8988T (cell line): Measurements from ENCODE around the gene SPPL2A.
"Not testable (repeated sequence)": the region's sequence is repeated elsewhere in the genome, so short reads cannot be mapped to it uniquely, and the experiment has no call there.

Experiments
- DNase-seq: peaks from one replicate; pipeline ENCODE4 v3.0.0; 2011

Gene SPPL2A

DNA sequence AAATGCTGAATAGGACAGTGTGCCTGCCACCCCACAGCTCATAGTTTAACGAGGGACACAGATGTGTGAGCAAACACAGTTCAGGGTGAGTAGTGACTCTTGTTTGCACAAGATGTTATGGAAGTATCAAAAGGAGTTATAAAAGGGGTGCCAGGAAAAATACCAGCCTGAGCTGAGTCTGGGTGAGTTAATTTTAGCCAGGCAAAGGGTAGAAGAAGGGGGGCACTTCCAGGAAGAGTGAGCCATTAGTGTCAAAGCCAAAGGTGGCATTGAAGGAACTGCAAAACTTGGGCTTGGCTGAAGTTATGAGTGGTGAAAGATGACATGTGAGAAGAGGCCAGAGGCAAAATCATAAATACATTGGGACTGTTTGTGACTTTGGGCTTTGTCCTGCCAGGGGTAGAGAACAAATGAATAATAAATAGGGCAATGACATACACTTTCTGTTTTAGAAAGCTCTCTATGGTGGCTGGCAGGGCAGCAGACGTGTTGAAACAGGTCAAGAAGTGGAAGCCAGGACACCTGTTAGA lies 1.9 kb upstream of the SPPL2A start:
- DNase-seq: no peak

DNA sequence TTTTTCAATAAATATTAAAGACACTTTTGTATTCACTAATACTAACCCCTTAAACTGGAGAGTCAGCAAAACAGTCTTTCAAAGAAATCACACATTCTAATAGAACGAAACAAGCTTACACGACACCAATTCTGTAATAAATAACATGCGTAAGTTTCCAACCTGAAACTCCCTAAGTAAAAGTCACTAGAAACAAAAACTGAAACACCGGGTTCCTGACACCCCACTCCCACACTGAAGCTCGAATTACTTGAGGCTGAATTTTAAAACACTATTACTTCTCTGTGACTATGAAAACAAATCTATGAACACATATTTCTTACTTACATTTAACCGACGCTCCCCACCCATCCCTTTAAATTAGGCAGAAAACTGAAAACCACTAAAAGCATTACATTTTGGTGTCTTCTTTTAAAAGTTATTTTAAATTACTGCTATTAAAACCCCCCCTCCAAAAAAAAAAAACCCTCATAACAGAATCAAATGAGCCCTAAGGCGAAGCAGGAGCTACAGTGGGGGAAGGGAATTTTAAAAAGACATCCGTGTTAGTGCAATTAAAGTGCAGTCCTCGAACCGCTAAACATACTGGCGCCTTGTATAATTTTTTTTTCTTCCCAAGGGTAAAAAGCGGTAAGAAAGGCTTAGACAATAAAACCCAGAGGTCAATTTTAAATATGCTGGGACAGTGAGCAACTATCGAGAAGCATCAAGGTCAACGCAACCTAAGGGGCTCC lies 878 bp downstream of the SPPL2A start:
- no peak for DNase-seq

GRCh38 chr15:50758712-50759205 lies 6.7 kb downstream of the SPPL2A start:
- DNase-seq: no peak

DNA sequence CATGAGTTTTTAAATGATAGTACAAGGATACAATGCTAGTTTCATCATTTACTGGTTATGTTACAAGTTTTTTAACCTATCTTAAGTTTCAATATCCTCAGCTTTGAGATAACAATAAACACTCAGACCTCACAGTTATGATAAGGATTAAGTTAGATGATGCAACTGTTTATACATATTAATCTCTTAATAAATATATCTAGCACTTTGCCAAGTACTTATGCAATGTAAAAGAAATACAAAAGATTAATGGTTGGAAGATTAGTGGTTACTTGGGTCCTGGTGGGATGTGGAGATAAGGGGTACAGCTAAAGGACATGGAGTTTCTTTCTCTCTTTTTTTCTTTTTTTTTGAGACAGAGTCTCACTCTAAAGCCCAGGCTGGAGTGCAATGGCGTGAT lies 12.0 kb downstream of the SPPL2A start:
- DNase-seq: no peak

DNA sequence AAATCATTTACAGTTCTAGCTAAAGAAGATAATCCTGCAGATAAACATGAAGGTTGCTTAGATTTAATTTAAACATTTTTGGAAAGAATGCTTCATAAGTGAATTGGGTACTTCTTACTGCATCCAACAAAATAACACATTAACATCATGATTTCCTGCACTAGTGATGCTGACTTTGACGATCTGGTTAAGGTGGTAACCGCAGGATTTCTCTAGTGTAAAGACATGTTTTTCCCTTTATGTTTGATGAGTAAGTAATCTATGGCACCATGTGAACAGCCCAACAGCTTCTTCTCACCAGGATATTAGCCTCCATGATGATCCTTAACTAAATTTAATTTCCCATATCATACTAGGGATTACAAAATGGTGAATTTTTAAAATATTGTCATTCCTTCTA lies 14.1 kb downstream of the SPPL2A start:
- no peak for DNase-seq

GRCh38 chr15:50750227-50750705 lies 15.2 kb downstream of the SPPL2A start:
- no peak for DNase-seq

DNA sequence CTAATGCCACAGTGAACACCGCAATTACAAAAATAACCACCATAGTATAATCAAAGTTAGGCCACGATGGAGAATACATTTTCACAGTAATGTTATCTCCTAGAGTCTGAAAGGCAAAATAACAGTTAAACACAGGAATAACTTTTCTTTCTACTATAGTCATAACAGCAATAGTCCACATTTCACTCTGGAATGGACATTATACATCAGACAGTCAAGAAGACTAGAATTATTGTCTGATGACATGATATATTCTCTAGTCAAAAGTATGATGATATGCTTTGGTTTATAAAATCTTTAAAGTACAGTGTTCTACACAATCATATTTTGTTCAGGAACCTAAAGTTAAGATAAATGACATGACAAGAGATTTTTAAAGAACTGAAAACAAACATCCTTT lies 18.0 kb downstream of the SPPL2A start:
- DNase-seq: no peak

- no peak for DNase-seq
These were observed 20.9 kb downstream of the SPPL2A start for GRCh38 chr15:50744601-50745000.

- no peak for DNase-seq
These were observed 24.6 kb downstream of the SPPL2A start for GRCh38 chr15:50740955-50741354.

GRCh38 chr15:50736823-50737222 lies 28.7 kb downstream of the SPPL2A start:
- no peak for DNase-seq

DNA sequence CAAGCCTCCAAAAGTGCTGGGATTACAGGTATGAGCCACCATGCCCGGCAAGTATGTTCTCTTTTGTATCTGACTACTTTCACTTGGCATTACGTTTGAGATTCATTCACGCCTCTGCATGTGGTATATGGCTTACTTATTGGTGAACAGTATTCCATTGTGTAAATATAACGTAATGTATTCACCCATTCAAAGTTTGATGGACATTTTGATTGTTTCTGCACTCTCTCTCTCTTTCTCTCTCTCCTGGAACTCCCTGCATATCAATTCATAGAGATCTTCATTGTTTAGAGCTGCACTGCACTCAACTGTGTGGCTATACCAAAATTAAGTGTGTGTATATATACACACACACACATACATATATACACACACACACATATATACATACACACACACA lies 30.4 kb downstream of the SPPL2A start:
- DNase-seq: no peak

DNA sequence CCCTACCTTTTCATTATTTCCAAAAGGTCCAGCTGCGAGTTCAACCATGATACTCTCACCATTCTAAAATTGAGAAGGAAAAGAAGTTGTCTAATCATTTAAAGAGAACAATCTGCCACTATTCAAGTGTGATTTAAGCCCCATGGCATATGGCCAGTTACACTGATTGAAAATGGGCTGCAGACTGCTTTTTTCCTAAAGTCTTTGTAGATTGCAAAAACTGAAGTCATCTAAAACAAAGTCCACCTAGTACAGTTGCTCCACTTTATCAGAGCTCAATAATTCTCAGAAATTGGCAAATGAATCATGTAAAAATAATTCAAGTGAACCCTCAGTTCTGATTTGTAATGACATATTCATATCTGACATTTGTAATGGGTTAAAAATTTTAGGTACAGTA lies 39.2 kb downstream of the SPPL2A start:
- DNase-seq: no peak

DNA sequence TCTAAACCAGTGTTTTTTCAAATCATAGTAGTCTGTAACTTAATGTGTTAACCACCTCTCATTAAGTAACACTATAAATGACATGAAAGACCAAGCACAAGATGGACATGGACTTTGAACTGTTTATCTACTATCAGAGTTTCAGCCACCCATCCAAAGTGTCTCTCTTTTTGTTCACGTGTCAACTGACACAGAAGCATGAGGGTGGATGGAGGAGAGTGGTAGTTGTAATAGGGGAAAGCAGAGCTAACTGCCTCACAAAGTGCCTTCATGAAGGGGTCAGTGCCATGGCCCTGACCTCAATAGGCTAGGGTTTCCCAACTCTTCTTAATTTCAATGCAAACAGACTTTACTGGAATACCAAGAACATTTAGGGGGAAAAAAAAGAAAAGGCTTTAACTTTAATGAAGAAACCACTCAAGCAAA lies 46.8 kb downstream of the SPPL2A start:
- no peak for DNase-seq

GRCh38 chr15:50712018-50712417 lies 53.5 kb downstream of the SPPL2A start:
- DNase-seq: no peak

DNA sequence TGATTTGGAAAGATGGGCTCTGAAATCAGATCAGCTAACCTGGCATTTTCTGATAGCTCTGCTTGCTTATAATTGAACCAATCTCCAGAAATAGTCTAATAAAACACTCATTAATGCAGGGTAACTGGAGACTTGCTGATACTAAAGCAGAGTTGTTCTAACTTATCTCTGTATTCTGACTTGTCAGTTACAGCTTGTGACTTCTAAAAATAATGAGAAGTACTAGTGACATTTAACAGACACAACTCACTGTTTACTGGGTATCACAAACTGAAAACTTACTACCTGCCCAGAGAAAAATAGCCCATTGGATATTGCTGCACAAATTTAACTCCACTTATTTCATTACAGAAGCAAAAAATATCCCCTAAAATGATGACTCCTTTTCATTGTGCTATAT lies 54.9 kb downstream of the SPPL2A start:
- DNase-seq: no peak

GRCh38 chr15:50707878-50708427 lies 57.6 kb downstream of the SPPL2A start:
- DNase-seq: no peak

- DNase-seq: no peak
These were observed 62.7 kb downstream of the SPPL2A start for GRCh38 chr15:50702762-50703334.

DNA sequence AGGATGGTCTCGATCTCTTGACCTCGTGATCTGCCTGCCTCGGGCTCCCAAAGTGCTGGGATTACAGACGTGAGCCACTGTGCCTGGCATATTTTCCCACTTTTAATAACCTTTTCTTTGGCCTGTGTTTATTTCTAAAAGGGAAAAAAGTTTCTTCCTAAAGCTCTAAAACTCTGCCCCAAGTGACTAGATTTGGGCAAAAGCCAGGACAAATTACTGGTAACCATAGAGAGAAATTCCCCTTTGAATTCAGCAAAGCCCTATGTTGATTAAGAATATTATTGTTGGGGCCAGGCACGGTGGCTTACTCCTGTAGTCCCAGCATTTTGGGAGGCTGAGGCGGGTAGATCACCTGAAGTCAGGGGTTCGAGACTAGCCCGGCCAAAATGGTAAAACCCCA lies 67.4 kb downstream of the SPPL2A start:
- DNase-seq: no peak

- DNase-seq: no peak
These were observed 68.3 kb downstream of the SPPL2A start for GRCh38 chr15:50697109-50697797.

DNA sequence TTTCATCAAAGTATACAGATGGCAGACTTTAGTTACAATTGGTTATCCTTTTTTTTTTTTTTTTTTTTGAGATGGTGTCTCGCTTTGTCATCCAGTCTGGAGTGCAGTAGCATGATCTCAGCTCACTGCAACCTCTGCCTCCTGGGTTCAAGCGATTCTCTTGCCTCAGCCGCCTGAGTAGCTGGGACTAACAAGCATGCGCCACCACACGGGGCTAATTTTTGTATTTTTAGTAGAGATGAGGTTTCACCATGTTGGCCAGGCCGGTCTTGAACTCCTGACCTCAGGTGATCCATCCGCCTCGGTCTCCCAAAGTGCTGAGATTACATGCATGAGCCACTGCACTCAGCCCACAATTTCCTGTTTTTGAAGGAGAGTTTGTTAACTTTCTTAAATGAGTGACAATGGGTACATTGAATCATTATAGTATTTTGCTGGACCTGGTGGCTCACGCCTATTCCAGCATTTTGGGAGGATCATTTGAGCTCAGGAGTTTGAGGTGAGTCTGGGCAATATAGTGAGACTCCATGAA lies 70.8 kb downstream of the SPPL2A start:
- DNase-seq: not testable (repeated sequence)

DNA sequence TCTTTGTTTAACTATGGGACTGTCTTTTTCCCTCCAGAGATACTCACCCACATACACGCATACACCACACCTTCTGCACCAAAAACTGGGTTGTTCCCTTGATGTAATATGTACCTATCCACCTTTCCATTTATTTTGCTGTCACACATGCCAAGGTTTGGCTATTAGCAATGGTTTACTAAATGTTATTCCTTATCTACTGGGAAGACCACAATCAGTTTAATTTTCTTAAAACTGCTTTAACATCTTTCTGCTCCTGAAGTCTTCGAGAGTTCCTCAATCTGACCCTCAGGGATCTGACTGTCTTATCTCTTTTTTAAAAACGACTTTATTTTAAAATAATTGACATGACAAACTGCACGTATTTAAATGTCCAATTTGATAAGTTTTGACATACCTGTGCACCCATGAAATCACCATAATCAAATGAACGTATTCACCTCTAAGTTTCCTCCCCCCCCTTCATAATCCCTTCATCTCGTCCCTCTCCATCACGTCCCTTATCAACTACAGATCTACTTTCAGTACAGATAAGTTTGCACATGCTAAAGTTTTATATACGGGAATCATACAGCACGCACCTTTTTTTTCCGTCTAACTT lies 78.1 kb downstream of the SPPL2A start:
- DNase-seq: no peak

- DNase-seq: peak; percentile 62
These were observed 78.8 kb downstream of the SPPL2A start, which contains the start of gene TRPM7 for GRCh38 chr15:50686469-50687301. Gene TRPM7 (minus strand): TSS chr15:50686797. CDS start chr15:50686533, 264 bp downstream.
